ENCODE results near the gene FOXJ3.

- TF ChIP-seq CTCF (IDR thresholded peaks at IDR 0.05 in 2 of 3, conservative IDR thresholded peaks at IDR 0.05 in 1 of 3; ENCODE audit: borderline replicate concordance in 1 of 3, insufficient read depth in 1 of 3, low read depth in 2 of 3, low read length in 2 of 3), result no peak
- TF ChIP-seq POLR2AphosphoS5 (IDR thresholded peaks at IDR 0.05; ENCODE audit: low read depth, low read length), result no peak
- no peak for TF ChIP-seq REST (IDR thresholded peaks at IDR 0.05; ENCODE audit: low read depth)
- TF ChIP-seq POLR2A (IDR thresholded peaks at IDR 0.05; ENCODE audit: borderline replicate concordance, extremely low read depth, insufficient read depth, insufficient read length), result no peak
- no peak for TF ChIP-seq SIN3A (IDR thresholded peaks at IDR 0.05; ENCODE audit: low read depth)
- TF ChIP-seq JUND (IDR thresholded peaks at IDR 0.05), result no peak
- TF ChIP-seq EGR1 (IDR thresholded peaks at IDR 0.05; ENCODE audit: low read depth), result no peak
- TF ChIP-seq ZFX (IDR thresholded peaks at IDR 0.05), result no peak
- TF ChIP-seq CEBPB (IDR thresholded peaks at IDR 0.05; ENCODE audit: low read depth), result no peak
- no peak for TF ChIP-seq RAD21 (IDR thresholded peaks at IDR 0.05; ENCODE audit: low read depth)
- TF ChIP-seq TCF7L2 (IDR thresholded peaks at IDR 0.05; ENCODE audit: borderline replicate concordance, extremely low read depth, insufficient read depth, insufficient read length), result no peak
- no peak for TF ChIP-seq SP1 (IDR thresholded peaks at IDR 0.05; ENCODE audit: low read depth)
These were observed 15.7 kb downstream of the FOXJ3 start for GRCh38 chr1:42319128-42319851.
